Loucy (cell line): ENCODE data around the gene LHFPL4.
"Not testable (repeated sequence)": the region's sequence is repeated elsewhere in the genome, so short reads cannot be mapped to it uniquely, and the experiment has no call there.

Source experiments
- H2AFZ ChIP-seq: fragments of 200-600 bp; sonication (generic); 2 replicates; pipeline ENCODE4 v1.6.0; 2016; ENCODE audit warnings: antibody characterized with exemption, mild to moderate bottlenecking, low read length, moderate library complexity
- H3F3A ChIP-seq: fragments of 200-600 bp; 2 replicates; pipeline ENCODE4 v1.6.0; 2016; ENCODE audit warnings: antibody characterized with exemption, low read depth, mild to moderate bottlenecking
- H3K27me3 ChIP-seq: fragments of 200-600 bp; sonication (generic); 2 replicates; pipeline ENCODE4 v1.6.1; 2014; ENCODE audit warnings: low read length, mild to moderate bottlenecking; ENCODE audit not compliant: insufficient read depth, poor library complexity, severe bottlenecking
- H3K36me3 ChIP-seq: fragments of 200-600 bp; sonication (generic); 2 replicates; pipeline ENCODE4 v1.6.1; 2016; ENCODE audit warnings: low read length; ENCODE audit not compliant: insufficient read depth
- H3K4me1 ChIP-seq: fragments of 200-600 bp; sonication (generic); 2 replicates; pipeline ENCODE4 v1.5.1; 2014; ENCODE audit warnings: low read length, mild to moderate bottlenecking; ENCODE audit not compliant: insufficient read depth, poor library complexity, severe bottlenecking
- H3K4me2 ChIP-seq: fragments of 200-600 bp; sonication (generic); 2 replicates; pipeline ENCODE4 v1.6.0; 2014; ENCODE audit warnings: antibody characterized with exemption, low read length, low read depth, mild to moderate bottlenecking; ENCODE audit not compliant: poor library complexity, severe bottlenecking
- H3K4me3 ChIP-seq: fragments of 200-600 bp; sonication (generic); 2 replicates; pipeline ENCODE4 v1.5.1; 2014; ENCODE audit warnings: low read length, mild to moderate bottlenecking, mixed read lengths; ENCODE audit not compliant: poor library complexity, severe bottlenecking
- H3K79me2 ChIP-seq: fragments of 200-600 bp; sonication (generic); 2 replicates; pipeline ENCODE4 v1.6.1; 2014; ENCODE audit warnings: low read length; ENCODE audit not compliant: insufficient read depth
- H3K9ac ChIP-seq: fragments of 200-600 bp; sonication (generic); 2 replicates; pipeline ENCODE4 v1.6.0; 2014; ENCODE audit warnings: mild to moderate bottlenecking, low read depth, low read length, moderate library complexity; ENCODE audit not compliant: poor library complexity, severe bottlenecking
- H3K9me2 ChIP-seq: fragments of 200-600 bp; sonication (generic); replicated peaks from 2 replicates; pipeline ENCODE4 v1.6.1; 2016; ENCODE audit warnings: low read depth, low read length, mixed read lengths
- H3K9me3 ChIP-seq: fragments of 200-600 bp; sonication (generic); 2 replicates; pipeline ENCODE4 v1.6.1; 2014; ENCODE audit warnings: mild to moderate bottlenecking, antibody characterized with exemption, low read length, low read depth; ENCODE audit not compliant: insufficient read depth
- H4K20me1 ChIP-seq: fragments of 200-600 bp; sonication (generic); 2 replicates; pipeline ENCODE4 v1.6.0; 2014; ENCODE audit warnings: antibody characterized with exemption, low read length, mild to moderate bottlenecking; ENCODE audit not compliant: insufficient read depth, poor library complexity, severe bottlenecking
- EZH2phosphoT487 ChIP-seq: fragments of 200-600 bp; IDR thresholded peaks from 2 replicates; pipeline ENCODE4 v1.6.1; 2018; ENCODE audit warnings: antibody characterized with exemption, mild to moderate bottlenecking, moderate library complexity, borderline replicate concordance
- TF ChIP-seq, protein P1 (sequence below): fragments of 200-600 bp; sonication (generic); conservative IDR thresholded peaks from 2 replicates; pipeline ENCODE4 v1.5.1; 2014; ENCODE audit warnings: mild to moderate bottlenecking, antibody characterized with exemption, low read length

LHFPL4 gene

DNA sequence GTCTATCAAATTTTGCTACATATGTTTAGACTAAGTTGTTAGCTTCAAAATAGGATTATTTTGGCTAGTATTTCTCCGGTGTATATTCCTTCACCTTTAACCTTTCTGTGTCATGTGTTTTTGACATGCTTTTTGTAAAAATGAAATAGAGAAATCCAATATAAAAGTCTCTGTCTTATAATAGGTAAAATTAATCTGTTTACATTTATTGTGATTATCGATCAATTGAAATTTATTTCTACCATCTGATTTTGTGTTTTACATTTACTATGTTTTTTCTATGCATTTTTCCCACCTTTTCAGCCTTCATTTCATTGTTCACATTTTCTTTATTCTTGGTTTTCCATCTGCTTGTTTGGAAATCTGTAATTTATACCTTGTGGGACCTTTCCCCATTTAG, 11.7 kb upstream of the LHFPL4 start:
- Histone ChIP-seq H3K9me3 (0 out of 2 replicates have a peak, but pooled peaks cover 5% of the 10 kb centered on the region), H3K4me2 (no peak overlapping the region), H3K79me2 (no peaks in the 10 kb centered on the region), H3K9ac (no peak overlapping the region), H3K36me3 (no peaks in the 10 kb centered on the region), H3K4me1 (no peaks in the 10 kb centered on the region), H2AFZ (no peak overlapping the region), H3K4me3 (no peak overlapping the region), H4K20me1 (no peaks in the 10 kb centered on the region), H3F3A (no peaks in the 10 kb centered on the region), H3K9me2 (no peaks in the 10 kb centered on the region), H3K27me3 (no peaks in the 10 kb centered on the region)
- no peak for TF ChIP-seq EZH2phosphoT487
- TF ChIP-seq, protein P1, sequence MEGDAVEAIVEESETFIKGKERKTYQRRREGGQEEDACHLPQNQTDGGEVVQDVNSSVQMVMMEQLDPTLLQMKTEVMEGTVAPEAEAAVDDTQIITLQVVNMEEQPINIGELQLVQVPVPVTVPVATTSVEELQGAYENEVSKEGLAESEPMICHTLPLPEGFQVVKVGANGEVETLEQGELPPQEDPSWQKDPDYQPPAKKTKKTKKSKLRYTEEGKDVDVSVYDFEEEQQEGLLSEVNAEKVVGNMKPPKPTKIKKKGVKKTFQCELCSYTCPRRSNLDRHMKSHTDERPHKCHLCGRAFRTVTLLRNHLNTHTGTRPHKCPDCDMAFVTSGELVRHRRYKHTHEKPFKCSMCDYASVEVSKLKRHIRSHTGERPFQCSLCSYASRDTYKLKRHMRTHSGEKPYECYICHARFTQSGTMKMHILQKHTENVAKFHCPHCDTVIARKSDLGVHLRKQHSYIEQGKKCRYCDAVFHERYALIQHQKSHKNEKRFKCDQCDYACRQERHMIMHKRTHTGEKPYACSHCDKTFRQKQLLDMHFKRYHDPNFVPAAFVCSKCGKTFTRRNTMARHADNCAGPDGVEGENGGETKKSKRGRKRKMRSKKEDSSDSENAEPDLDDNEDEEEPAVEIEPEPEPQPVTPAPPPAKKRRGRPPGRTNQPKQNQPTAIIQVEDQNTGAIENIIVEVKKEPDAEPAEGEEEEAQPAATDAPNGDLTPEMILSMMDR, result no peak

DNA sequence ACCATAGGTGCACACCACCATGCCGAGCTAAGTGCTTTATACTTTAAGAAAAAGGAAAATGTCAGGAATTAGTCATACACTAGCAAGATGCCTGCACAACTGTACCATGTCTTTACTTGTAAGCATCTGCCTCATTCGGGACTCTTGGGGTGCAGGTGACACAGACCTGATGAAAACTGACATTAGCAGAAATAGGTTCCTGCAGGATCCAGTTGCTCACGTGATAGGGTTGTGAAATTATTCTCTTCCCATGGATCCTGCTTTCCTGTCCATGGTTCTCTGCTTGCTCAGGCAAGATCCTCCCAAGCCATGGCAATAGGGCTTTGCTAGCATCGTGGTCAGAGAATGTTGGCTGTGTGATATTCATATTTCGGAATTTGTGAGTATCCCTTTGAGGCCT, 10.2 kb upstream of the LHFPL4 start:
- TF ChIP-seq, protein P1, result no peak
- TF ChIP-seq EZH2phosphoT487, result no peak
- H3K79me2 ChIP-seq, result no peaks in the 10 kb centered on the region
- H3K4me2 ChIP-seq, result no peak overlapping the region
- H3K9ac ChIP-seq, result no peak overlapping the region
- no peaks in the 10 kb centered on the region for H4K20me1 ChIP-seq
- no peaks in the 10 kb centered on the region for H3K27me3 ChIP-seq
- H3K4me3 ChIP-seq, result no peak overlapping the region
- 0 out of 2 replicates have a peak, but pooled peaks cover 5% of the 10 kb centered on the region for H3K9me3 ChIP-seq
- no peak overlapping the region for H2AFZ ChIP-seq
- no peaks in the 10 kb centered on the region for H3K36me3 ChIP-seq
- no peaks in the 10 kb centered on the region for H3F3A ChIP-seq
- no peaks in the 10 kb centered on the region for H3K9me2 ChIP-seq
- no peaks in the 10 kb centered on the region for H3K4me1 ChIP-seq

GRCh38 chr3:9560056-9560455, 6.4 kb upstream of the LHFPL4 start:
- not testable (repeated sequence) for H3K4me1 ChIP-seq, H3K36me3 ChIP-seq, H3K9me3 ChIP-seq, H4K20me1 ChIP-seq, H3K4me3 ChIP-seq, H3K79me2 ChIP-seq, H3K4me2 ChIP-seq, H2AFZ ChIP-seq, H3K9ac ChIP-seq, H3K27me3 ChIP-seq, H3K9me2 ChIP-seq, H3F3A ChIP-seq

- Histone ChIP-seq H3K9ac (no peak overlapping the region), H3K79me2 (no peaks in the 10 kb centered on the region), H3K27me3 (no peaks in the 10 kb centered on the region), H3K9me2 (no peaks in the 10 kb centered on the region), H3F3A (no peaks in the 10 kb centered on the region), H4K20me1 (no peaks in the 10 kb centered on the region), H3K9me3 (no peaks in the 10 kb centered on the region), H3K4me1 (no peaks in the 10 kb centered on the region), H3K4me2 (no peak overlapping the region), H3K36me3 (no peaks in the 10 kb centered on the region), H2AFZ (no peak overlapping the region), H3K4me3 (no peak overlapping the region)
- TF ChIP-seq, protein P1, result no peak
- TF ChIP-seq EZH2phosphoT487, result no peak
Measured at GRCh38 chr3:9553948-9554513, 409 bp upstream of the LHFPL4 start.
